Peyer's patch (tissue), 4 donors: ENCODE results near the gene NANOS2.

Source experiments
- POLR2A ChIP-seq, 2 donors: fragments of 450-650 bp; IDR thresholded peaks; one replicate each; pipeline ENCODE4 v1.5.1; 2017; ENCODE audit warnings: antibody characterized with exemption in 2 of 2, mild to moderate bottlenecking in 2 of 2, moderate library complexity in 2 of 2
- TF ChIP-seq, protein P1 (sequence below), 6 experiments: fragments of 450-650 bp in 4 of 6; fragments of 200-600 bp in 2 of 6; sonication (generic) in 1 of 6; IDR thresholded peaks; one replicate each; pipeline ENCODE4 v1.5.1; 2017 to 2019; ENCODE audit warnings: antibody characterized with exemption in 6 of 6, mild to moderate bottlenecking in 3 of 6, moderate library complexity in 1 of 6

DNA sequence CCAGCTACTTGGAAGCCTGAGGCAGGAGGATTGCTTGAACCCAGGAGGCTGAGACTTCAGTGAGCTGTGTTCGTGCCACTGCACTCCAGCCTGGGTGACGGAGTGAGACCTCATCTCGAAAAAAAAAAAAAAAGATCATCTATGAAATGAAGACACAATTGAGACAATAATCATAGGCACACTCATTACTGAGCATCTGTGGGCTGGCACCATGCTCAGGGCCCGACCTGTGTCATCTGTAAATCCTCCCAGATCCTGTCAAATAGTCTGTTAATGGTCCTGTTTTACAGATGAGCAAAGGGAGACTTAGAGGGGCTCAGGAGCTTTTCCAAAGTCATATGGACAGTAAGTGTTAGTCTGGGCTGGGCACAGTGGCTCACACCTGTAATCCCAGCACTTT, 4.1 kb upstream of the NANOS2 start:
- TF ChIP-seq, protein P1, sequence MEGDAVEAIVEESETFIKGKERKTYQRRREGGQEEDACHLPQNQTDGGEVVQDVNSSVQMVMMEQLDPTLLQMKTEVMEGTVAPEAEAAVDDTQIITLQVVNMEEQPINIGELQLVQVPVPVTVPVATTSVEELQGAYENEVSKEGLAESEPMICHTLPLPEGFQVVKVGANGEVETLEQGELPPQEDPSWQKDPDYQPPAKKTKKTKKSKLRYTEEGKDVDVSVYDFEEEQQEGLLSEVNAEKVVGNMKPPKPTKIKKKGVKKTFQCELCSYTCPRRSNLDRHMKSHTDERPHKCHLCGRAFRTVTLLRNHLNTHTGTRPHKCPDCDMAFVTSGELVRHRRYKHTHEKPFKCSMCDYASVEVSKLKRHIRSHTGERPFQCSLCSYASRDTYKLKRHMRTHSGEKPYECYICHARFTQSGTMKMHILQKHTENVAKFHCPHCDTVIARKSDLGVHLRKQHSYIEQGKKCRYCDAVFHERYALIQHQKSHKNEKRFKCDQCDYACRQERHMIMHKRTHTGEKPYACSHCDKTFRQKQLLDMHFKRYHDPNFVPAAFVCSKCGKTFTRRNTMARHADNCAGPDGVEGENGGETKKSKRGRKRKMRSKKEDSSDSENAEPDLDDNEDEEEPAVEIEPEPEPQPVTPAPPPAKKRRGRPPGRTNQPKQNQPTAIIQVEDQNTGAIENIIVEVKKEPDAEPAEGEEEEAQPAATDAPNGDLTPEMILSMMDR (IDR thresholded peaks at IDR 0.05): no peak
- no peak for TF ChIP-seq POLR2A (IDR thresholded peaks at IDR 0.05)
